ENCODE measurements around the gene USP30.

Gene USP30

DNA sequence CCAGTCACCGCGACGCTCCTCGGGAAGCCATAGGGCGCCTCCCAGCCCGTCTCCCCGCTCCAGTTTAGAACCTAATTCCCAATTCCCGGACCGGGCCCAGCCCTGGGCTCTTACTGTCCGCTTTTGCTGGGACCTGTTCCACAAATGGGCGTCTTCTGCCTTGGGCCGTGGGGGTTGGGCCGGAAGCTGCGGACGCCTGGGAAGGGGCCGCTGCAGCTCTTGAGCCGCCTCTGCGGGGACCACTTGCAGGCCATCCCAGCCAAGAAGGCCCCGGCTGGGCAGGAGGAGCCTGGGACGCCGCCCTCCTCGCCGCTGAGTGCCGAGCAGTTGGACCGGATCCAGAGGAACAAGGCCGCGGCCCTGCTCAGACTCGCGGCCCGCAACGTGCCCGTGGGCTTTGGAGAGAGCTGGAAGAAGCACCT, 45.8 kb downstream of the USP30 start:
- DNase-seq (ENCODE audit: low read depth) = no peak

DNA sequence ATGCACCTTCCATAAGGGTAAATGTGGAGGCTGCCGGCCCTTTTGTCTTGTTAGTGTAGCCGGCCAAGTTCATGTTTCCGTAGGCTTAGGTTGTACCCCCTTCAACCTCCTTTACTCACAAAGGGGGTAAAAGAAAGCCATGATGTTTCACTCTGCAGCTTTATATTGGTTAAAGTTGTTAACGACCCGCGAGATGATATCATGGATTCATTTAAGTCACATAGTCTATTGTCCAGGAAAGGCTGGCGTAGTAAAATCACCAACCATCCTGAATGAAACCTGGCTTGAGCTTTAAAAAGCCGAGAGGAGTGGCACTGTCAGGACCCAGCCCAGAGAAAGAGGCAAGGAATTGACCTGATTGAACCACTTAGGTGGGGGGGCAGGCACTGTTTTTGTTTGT, 46.3 kb downstream of the USP30 start:
- no peak for DNase-seq (ENCODE audit: low read depth)

DNA sequence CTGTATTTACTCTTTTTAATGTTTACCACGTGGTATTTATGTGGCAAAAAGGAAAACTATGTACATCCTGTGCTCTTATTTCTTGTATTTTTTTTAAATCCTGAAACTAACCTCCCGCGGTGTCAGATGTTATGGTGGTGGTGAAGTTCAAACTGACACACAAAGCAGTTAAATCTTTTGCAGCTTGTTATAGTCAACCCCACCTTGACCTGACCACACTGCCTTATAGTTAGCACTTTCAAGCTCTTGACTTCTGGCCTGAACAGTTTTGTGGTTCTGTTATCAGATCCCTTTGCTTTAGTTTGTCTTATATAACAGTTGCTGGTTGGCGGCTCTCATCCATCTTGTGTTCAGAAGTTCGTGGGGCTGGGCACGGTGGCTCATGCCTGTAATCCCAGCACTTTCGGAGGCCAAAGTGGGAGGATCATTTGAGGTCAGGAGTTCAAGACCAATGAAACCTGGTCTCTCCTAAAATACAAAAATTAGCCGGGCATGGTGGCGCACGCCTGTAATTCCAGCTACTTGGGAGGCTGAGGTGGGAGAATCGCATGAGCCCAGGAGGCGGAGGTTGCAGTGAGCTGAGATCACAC, 47.1 kb downstream of the USP30 start:
- DNase-seq (ENCODE audit: low read depth) = no peak

DNA sequence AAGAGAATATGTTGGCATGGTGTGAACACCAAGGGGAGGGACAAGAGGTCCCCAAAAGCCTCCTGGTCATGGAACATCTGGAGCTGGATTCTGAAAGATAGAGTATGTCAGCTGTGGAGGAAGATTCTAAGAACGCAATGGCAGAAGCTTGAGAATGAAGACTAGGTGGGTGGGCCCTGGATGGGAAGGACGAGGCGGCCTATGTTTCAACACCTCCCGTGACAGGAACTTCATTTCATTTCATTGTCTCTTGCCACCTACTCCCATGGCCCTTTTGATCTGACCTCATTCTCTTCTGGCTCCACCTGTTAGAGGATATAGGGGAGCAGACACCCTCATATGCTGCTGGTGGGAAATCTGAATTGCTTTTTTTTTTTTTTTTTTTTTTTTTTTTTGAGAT, 48.4 kb downstream of the USP30 start:
- no peak for DNase-seq (ENCODE audit: low read depth)

DNA sequence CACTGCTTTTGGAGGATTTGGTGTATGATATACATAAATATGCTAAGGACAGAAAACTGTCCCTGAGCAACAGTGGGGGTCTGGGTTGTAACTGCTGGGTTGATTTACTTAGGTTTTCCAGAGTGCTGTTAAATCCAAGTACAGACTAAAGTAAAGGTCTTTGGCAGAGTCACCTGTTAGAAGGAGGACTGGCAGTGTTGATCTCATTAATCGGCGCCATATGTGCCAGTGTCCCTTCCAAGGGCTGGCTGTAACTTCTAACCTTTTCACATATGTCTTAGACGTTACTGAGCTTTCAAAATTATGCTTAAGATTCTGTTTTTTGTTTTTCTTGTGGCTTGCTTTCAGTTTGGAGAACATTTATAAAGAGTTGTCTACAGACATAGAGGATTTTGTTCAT, 50.1 kb downstream of the USP30 start:
- DNase-seq (ENCODE audit: low read depth) = no peak

DNA sequence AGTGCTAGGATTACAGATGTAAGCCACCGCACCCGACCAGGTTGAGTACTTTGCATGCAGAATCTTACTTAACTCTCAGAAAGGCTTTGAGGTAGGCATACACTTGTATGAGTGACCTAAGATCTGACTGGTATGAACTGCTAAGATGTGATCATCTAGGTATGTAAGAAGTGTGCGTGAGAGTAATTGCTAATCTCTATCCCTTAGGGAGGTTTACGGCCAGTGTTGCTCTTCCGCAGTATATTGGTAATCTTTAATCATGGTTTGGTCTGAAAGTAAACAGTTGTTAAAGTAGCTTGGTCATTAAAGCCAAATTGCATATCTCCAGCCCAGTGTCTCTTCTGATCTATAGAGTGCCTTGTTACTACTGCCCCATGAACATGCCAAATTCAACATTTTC, 52.8 kb downstream of the USP30 start:
- DNase-seq (ENCODE audit: low read depth) = no peak

DNA sequence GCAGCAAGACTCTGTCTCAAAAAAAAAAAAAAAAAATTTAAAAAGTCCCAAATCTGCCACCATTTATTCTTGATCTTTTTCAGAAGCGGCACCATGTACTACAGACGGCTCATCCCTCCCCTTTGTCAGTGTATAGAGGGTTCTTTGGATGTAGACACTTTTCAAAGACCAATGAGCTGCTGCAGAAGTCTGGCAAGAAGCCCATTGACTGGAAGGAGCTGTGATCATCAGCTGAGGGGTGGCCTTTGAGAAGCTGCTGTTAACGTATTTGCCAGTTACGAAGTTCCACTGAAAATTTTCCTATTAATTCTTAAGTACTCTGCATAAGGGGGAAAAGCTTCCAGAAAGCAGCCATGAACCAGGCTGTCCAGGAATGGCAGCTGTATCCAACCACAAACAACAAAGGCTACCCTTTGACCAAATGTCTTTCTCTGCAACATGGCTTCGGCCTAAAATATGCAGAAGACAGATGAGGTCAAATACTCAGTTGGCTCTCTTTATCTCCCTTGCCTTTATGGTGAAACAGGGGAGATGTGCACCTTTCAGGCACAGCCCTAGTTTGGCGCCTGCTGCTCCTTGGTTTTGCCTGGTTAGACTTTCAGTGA, 57.5 kb downstream of the USP30 start:
- DNase-seq (ENCODE audit: low read depth) = no peak

DNA sequence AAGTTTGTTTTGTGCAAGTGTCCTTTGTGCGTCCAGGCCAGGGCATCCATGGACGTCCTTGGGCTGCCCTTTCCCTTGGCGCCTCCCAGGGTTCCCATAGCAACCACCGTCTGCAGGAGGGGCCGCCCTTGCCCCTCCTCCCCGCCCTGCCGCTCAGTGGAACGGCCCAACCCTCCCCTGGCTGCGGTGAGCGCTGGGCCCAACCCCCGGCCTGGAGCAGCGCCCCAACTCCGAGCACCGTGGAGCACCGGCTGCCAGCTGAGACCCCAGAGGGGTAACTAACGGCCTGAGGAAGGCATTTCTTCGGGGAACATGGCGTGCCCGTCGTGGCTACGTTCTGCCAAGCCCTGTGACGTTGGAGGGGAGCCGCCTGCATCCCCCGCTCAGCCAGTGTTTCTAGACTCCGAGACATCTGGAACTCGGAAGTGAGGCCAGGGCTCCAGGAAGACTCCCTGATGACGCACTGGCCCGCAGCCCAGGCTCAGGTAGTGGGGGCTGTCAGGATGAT, 58.7 kb downstream of the USP30 start:
- peak; percentile 27 for DNase-seq (ENCODE audit: low read depth)

DNA sequence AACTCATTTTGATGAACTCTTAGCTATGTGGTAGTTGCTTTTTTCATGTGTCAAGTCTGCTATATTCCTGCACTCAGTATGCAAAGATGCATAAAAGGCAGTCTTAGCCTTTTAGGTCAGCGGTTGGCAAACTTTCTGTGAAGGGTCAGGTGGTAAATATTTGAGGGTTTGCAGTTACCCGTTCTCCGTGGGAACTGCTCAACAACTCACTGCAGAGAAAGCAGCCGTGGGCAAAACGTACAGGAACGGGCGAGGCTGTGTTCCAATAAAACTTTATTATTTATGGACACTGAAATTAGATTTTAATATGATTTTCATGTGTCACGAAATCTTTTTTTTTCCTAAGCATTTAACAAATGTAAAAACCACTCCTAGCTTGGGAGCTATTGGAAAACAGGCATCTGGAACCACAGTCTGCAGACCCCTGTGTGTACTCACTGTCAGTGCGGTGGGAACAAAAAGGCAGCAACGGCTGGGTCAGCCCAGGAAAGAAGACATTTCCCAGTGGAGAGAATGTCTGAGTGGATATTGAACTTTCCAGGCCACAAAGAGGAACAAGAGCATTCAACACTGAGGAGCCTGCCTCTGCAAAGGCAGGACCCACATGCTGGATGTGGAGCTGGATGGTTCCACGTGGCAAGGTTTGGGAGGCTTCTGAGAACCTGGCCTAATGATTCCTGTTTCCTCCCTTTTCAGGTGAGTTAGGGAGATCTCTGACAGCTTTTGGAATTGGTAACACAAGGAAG, 60.5 kb downstream of the USP30 start:
- no peak for DNase-seq (ENCODE audit: low read depth)

DNA sequence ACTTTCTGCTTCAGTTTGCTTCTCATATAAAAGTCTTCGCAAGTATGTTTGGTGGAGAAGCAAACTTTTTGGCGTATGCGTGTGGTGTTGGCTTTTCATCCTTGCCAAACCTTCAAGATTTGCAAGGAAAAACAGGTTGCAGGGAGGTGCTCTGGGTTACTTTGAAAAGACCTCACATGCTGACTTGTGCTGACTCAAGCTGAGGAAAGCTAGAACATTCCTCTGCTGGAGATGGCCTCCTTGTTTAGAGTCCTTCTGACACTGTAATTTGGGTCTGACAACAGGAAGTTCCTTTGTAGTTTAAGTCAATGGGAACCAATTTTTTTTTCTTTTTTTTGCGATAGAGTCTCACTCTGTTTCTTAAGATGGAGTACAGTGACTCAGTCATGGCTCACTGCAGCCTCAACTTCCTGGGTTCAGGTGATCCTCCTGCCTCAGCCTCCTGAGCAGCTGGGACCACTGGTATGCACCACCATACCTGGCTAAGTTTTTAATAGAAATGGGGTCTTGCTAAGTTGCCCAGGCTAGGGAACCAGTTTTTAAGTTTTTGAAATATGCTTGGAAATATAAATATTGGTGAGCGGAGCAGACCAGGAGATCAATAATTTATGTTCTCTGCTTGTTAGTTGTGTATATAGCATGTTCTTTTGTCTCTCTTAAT, 61.4 kb downstream of the USP30 start:
- no peak for DNase-seq (ENCODE audit: low read depth)

DNA sequence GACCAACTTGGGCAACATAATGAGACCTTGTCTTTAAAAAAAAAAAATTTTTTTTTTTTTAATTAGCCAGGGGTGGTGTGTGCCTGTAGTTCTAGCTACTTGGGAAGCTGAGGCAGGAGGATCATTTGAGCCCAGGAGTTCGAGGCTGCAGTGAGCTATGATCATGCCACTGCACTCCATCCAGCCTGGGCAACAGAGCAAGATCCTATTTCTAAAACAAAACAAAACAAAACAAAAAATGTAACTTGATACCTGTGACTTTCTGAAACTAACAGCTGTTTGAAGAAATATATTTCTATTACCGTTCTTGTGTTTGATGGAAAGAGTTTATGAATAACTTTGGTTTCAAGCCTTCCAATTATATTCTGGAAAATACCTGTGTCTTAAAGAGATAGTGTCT, 62.3 kb downstream of the USP30 start:
- no peak for DNase-seq (ENCODE audit: low read depth)

DNA sequence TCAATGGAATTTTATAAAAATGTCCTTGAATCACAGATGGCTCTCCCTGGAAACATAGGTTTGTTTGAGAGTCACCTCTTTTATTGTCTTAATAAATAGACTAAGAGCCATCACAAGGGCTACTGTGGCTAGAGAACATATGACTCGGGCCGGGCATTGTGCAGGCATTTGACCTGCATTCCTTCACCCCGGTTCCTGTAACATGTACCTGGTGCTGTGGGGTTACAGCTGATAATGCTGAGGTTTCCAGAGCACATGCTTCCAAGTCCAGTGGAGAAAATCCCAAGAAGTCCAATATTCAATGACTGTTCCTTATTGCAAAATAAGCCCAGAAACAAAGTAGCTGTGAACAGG, 63.0 kb downstream of the USP30 start:
- DNase-seq (ENCODE audit: low read depth) = no peak

DNA sequence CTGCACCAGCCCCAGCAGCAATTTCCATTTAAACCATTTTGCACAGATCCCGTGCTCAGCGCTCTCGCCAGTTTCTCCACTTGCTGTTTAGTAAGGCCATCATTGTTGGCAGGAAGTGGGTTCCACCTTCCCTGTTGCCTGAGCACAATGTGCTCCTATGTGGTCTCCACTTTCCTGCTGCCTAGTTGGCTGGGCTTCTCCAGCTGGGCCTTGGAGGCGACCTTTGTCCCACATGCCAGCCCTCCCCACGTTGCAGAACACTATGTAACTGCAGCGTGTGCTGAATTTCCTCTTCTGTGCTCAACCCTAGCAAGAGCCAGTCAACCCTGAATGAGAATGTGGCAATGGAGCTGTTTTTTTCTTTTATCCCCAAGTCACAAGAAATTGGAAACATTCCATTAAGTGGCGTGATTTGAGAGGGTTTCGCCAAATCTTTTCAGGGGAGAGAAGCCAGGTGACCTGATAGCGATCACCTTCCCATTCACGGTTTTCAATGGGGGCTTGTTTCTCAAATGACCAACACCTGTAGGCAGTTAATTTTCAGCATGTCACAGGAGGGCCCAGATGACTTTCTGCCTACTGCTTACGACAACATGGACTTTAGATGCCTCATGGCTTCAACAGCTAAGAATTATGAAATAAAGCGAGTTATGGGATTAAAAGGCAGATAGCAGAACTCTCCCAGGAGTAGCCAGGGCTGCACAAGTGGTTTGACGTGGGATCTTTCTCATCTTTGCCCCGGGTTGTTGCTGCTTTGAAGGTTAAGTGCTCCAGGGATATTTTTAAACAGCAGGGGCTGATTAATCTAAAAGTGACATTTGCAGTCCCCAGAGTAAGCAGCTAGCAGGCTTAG, 63.6 kb downstream of the USP30 start, which contains the start of gene ACACB:
TSS of gene ACACB (plus strand) at position 830 of the 853 bp plus-strand sequence. CDS start 22,819 bp downstream, outside the sequence.
- DNase-seq (ENCODE audit: low read depth) = no peak

DNA sequence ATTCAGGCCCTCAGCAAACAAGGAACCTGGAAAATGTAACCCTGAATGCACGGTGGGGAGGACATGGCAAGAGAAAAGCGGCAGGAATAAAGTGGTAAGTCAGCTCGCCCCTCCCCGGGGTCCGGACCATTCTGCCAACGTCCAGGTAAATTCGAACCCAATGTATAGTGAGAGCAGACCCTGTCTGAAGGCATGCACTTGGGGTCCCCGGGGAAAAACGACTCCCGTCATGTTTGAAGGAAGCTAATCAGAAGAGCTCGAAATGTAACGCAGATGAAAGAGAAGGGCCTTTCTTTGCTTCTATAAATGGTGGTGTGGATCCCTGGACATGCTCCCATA, 64.2 kb downstream of the USP30 start:
- DNase-seq (ENCODE audit: low read depth) = no peak

DNA sequence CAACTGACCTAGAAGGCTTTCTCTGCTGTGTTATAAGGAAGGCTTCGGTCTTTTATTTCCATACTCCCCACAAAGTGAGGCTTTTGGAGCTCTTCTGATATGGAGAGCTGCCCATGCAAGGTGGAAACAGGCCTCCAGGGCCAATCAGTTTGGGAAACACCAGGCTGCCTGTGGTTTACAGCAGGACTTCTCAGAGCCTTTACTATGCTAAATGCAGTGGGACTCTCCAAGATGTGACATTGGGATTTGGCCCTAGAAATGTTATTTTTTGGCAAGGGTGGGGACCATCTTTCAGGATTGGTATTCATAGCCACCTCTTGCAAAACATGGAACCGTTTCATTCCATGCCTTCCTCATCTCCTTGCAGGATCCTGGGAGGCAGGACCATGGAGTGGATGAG, 67.7 kb downstream of the USP30 start:
- no peak for DNase-seq (ENCODE audit: low read depth)

DNA sequence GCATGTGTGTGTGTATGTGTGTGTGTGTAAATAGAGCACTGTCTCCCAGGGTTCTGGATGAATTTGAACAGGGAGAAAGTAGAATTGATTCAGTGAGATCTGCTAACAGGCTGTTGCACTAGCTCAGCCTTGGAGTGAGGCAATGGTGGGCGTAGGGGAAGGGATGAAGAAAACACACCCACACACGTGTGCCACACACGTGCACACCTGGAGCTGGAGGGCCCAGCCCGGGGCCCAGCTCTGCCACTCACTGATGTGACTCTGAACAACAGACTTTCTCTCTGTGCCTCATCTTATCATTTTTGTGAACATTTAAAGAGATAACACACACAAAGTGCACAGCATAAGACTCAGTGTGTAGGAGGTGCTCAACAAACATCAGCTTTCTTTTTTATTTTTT, 68.2 kb downstream of the USP30 start:
- no peak for DNase-seq (ENCODE audit: low read depth)

DNA sequence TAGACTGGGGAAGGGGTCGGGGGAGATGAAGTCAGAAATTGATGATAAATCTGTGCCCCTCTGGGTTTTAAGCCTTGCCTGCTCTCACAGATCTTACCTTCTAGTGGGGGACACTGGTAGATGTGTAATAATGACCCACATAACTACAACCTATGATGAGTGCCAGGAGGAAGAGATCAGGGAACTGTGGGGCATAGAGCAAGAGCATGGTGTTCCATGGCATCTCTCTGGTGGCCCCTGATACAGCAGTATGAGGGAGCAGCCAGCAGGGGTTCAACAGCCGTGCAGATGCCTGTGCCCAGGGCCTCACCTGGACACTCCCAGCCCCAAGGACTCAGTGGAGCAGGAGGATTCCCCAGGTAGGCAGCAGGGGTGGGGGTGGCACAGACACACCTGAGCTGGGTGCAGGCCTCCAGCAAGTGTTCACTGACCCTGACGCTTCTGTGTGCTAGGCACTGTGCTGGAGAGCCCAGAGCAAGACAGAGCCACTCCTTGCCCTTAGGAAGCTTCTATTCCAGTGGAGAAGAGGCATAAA, 69.0 kb downstream of the USP30 start:
- DNase-seq (ENCODE audit: low read depth) = no peak

DNA sequence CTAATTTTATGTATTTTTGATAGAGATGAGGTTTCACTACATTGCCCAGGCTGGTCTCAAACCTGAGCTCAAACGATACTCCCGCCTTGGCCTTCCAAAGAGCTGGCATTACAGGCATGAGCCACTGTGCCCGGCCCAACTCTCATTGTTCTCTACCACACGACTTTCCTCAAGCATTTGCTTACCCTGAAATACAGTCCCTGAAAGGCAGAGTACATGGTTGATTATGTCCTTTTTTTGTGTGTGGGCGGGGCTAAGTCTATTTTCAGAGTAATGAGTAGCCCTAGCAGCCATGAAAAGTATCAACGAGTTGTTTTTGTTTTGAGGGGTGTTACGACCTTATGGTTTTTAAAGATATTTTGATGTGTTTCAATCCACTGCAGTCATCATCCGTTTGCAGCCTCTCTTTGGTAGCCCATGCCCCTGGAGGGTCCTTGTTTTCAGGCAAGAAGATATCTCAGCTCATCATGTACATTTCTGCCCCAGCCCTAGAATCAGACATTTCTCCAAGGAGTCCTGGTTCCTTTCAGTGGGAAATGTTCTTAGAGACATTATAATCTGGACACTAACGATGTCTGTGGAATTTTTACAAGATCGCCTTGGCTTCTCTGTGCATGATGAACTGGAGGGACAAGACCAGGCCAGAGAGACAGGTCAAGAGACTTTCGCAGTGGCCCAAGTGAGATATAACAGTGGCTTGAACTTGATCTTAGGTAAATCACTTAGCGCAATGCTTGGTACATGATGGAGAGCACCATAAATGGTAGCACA, 72.7 kb downstream of the USP30 start:
- no peak for DNase-seq (ENCODE audit: low read depth)

DNA sequence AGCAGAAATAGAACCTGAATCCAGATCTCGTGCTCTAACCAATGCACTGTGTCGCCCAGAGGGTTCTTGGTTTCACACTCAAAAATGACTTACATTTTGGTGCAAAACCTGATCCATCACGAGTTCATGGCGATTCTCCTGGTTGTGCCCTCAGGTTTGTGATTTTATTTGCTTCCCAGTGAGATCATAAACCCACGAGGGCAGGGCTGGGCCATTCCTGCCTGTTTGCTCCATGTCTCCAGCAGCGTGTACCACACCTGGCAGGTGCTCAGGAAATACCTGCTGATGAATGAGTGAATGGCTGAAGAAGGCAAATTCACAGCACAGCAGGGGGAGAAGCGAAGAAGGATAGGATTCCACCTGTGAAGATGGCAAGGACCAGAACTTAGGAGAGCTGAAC, 73.4 kb downstream of the USP30 start:
- DNase-seq (ENCODE audit: low read depth) = no peak

DNA sequence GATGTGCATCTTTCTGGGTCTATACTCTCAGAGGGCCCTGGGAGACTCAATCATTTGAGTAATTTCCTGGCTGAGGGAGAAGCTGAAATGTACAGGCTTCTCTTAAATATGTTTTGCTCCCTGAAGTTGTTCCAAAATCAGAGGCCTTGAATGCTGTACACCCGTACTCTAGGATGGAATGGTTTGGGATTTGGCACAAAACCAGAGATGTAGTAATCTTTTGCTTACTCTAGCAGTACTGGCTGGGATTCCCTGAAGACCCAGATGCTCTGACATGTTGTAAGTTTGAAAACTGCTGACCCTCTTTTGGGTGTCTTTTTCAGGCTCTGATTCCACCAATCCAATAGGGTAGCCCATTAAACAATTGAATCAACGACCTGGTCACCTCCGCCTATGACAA, 74.4 kb downstream of the USP30 start:
- DNase-seq (ENCODE audit: low read depth) = no peak
